SK-N-SH treated with all-trans-retinoic acid at 6 μM for 48 hours (cell line): ENCODE results near the gene FAR2.

ENCODE experiments used
- ARNTL ChIP-seq: fragments of 450-650 bp; formaldehyde crosslinking; IDR thresholded peaks from 2 replicates; pipeline ENCODE4 v1.5.0; 2020; ENCODE audit warnings: low read depth, mild to moderate bottlenecking, moderate library complexity, borderline replicate concordance
- CREB5 ChIP-seq: fragments of 250-450 bp; sonication (Bioruptor Pico); IDR thresholded peaks from 2 replicates; pipeline ENCODE4 v1.5.1; 2020; ENCODE audit warnings: low read depth, mild to moderate bottlenecking, moderate library complexity
- CSRNP3 ChIP-seq: fragments of 250-450 bp; sonication (Bioruptor Pico); IDR thresholded peaks from 2 replicates; pipeline ENCODE4 v1.5.1; 2021; ENCODE audit warnings: mild to moderate bottlenecking, moderate library complexity
- GLIS3 ChIP-seq: fragments of 250-450 bp; sonication (Bioruptor Pico); IDR thresholded peaks from 2 replicates; pipeline ENCODE4 v1.5.0; 2020; ENCODE audit warnings: mild to moderate bottlenecking, moderate library complexity
- PATZ1 ChIP-seq: fragments of 250-450 bp; sonication (Bioruptor Pico); IDR thresholded peaks from 2 replicates; pipeline ENCODE4 v1.8.0; 2020; ENCODE audit warnings: mild to moderate bottlenecking, moderate library complexity, borderline replicate concordance
- SNAI2 ChIP-seq: fragments of 250-450 bp; sonication (Bioruptor Pico); IDR thresholded peaks from 2 replicates; pipeline ENCODE4 v1.5.0; 2020; ENCODE audit warnings: mild to moderate bottlenecking, moderate library complexity
- ZC3H10 ChIP-seq: fragments of 250-450 bp; sonication (Bioruptor Pico); IDR thresholded peaks from 2 replicates; pipeline ENCODE4 v1.5.1; 2021; ENCODE audit warnings: mild to moderate bottlenecking, moderate library complexity

- TF ChIP-seq ZC3H10 (CRISPR knock-in tag) (no peak), CSRNP3 (no peak), PATZ1 (CRISPR knock-in tag) (no peak), GLIS3 (CRISPR knock-in tag) (no peak), ARNTL (CRISPR knock-in tag) (no peak), CREB5 (CRISPR knock-in tag) (no peak), SNAI2 (CRISPR knock-in tag) (no peak)
These were observed 15.7 kb downstream of the FAR2 start for GRCh38 chr12:29164477-29165393.
